SIG-M5 (cell line): ENCODE results near the gene PPM1H.
A peak's percentile ranks its signal among the peaks of the same experiment; 100 is the strongest.

Source experiments
- DNase-seq: peaks from one replicate; lab custom pipeline; 2025; lab: John Stamatoyannopoulos, UW

PPM1H gene

GRCh38 chr12:62603061-62603810, 331.7 kb downstream of the PPM1H start:
- peak; percentile 51 for DNase-seq

- DNase-seq: peak; percentile 78
Measured at GRCh38 chr12:62602255-62603060, 332.5 kb downstream of the PPM1H start.

- no peak for DNase-seq
Measured at GRCh38 chr12:62601765-62602164, 333.2 kb downstream of the PPM1H start.

- DNase-seq: no peak
Measured at GRCh38 chr12:62599854-62600437, 335.0 kb downstream of the PPM1H start.

GRCh38 chr12:62598846-62599245, 336.1 kb downstream of the PPM1H start:
- DNase-seq: no peak

- no peak for DNase-seq
Measured at GRCh38 chr12:62597253-62597652, 337.7 kb downstream of the PPM1H start.
